ENCODE results near the gene SLC4A2. TPM values are rescaled to one million over a fixed set of nuclear protein-coding genes. Genes with fewer than 3 reads are reported as not detected.
A peak's percentile ranks its signal among the peaks of the same experiment; 100 is the strongest.

The SLC4A2 gene
- total RNA-seq, 2 donors from 2014 or later = 76.7 to 97.4 TPM

DNA sequence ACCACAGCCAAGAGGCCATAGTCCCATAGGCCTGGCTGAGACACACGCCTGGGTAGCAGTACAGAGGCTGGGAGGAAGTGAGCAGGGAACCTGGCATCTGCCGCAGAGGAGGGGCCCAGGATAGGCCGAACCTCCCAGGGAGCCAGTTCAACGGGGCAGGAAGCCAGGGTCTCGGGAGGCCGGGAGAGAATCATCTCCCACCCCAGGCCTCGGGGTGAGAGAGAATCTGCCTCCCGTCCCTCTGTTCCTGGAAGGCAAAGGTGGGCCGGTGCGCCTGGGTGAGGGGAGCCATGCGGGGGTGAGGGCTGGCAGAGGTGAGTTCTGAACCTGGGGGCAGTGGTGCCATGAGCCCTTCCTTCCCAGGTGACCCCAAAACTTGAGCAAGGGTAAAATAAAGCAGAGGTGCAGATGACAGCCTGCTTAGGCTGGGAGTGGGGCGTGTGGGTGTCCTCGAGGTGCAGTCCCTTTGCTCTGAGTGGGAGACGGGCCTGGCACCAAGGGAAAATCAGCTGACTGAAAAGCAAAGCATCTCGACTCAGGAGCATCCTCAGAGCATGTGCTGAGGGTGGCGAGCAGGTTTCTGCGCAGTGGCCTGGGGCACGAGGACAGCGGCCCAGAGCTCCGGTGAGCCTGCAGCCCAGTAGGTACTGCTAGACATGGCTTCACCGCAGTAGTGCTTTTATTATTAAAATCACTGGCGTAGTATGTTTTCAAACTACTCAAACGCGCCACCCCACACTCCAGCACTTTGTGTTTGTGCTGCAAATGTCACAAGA, 42.4 kb downstream of the SLC4A2 start:
- intact Hi-C loops (cut with DNase I, micrococcal nuclease) = no loop called here
- DNase-seq (no peak), ATAC-seq (no peak)

DNA sequence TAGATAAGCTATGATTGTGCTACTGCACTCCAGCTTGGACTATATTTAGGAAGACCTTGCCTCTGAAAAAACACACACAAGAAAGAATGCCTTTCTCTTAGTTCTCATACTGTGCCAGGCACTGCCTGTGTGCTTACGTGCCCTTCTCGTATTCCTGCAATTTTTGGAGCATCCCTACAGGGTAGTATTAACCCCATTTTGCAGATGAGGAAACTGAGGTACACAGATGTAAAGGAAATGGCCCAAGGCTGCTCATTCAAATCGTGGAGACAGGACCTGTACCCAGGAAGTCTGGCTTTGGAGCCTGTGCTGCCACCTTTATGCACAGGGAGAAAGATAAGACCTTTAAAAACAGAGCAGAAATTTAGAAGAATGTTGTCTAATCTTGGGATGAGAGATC, 43.6 kb downstream of the SLC4A2 start:
- ATAC-seq (no peak), DNase-seq (no peak)
- intact Hi-C loops (cut with DNase I, micrococcal nuclease) = no loop called here

GRCh38 chr7:151103973-151104372, 44.6 kb downstream of the SLC4A2 start:
- intact Hi-C loops (cut with DNase I, micrococcal nuclease) = no loop called here
- DNase-seq (no peak), ATAC-seq (no peak)

- DNase-seq (no peak), ATAC-seq (no peak)
- intact Hi-C loops (cut with DNase I, micrococcal nuclease) = no loop called here
These were observed 45.2 kb downstream of the SLC4A2 start for GRCh38 chr7:151104411-151105235.

DNA sequence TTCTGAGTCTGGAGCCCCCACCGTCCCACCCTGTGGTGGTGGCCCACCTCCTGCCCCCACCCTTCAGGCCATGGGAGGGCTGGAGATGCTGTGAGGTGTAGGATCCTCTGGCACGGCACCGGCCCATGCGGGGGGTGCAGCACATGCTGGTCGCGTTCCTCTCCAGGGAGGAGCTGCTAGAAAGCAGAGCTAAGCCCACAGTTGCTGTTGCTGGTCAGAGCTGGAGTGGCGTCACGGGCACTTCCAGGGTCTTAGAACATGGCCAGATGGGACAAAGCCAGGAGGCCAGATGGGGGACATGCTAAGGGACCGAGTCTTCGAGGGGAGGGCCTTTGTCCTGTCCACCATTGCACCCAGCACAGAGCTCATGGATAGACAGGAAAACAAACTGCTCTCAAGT, 48.5 kb downstream of the SLC4A2 start:
- no peak for ATAC-seq
- no peak for DNase-seq
- intact Hi-C loops (cut with DNase I, micrococcal nuclease) = no loop called here

GRCh38 chr7:151109094-151110048, 50.0 kb downstream of the SLC4A2 start:
- DNase-seq = peak in 1 of 2 donors; percentile 32
- peak; percentile 43 for ATAC-seq

GRCh38 chr7:151110236-151110940, 51.0 kb downstream of the SLC4A2 start:
- no peak for DNase-seq
- intact Hi-C loops (cut with DNase I, micrococcal nuclease) = no loop called here
- ATAC-seq = no peak

More at GRCh38 chr7:151109094-151110048, 50.0 kb downstream of the SLC4A2 start:
- intact Hi-C loops (cut with DNase I, micrococcal nuclease) = no loop called here

DNA sequence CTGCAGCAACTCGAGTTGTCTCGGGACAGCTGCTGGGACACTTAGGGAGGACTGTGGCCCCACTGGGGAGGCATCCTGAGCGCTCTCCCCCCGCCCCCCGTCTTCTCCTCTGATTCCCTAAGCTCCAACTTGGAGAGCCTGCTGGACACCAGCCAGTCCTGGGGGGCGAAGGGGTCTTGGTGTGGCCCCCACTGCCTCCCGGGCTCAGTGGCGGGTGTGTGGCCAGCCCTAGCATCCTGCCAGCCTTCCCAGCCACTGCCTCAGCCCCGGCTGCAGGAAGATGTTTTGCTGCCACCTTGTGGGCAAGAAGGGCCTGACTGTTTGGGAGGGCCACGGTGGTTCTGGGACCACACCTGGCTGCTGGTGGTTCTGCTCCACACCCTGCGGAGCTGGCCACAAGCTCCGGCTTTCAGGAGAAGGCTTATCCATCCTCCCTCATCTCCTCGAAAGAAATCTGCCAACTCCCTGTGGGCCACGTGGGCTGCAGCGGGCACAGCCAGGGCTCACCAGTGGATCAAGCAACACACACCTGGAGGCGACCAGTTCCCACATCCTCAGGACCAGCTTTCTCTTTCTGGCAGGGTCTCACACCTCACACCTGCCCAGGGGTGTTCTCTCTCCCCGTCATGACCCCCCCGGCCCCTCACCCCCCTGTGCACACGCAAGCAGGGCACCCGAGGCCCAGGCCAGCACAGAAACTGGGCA, 51.7 kb downstream of the SLC4A2 start:
- DNase-seq = peak; percentile 64 to 86
- intact Hi-C loops (cut with DNase I, micrococcal nuclease) = no loop called here
- peak; percentile 74 for ATAC-seq

GRCh38 chr7:151113344-151114150, 54.2 kb downstream of the SLC4A2 start:
- intact Hi-C loops (cut with DNase I, micrococcal nuclease) = no loop called here
- DNase-seq = no peak
- ATAC-seq = no peak

DNA sequence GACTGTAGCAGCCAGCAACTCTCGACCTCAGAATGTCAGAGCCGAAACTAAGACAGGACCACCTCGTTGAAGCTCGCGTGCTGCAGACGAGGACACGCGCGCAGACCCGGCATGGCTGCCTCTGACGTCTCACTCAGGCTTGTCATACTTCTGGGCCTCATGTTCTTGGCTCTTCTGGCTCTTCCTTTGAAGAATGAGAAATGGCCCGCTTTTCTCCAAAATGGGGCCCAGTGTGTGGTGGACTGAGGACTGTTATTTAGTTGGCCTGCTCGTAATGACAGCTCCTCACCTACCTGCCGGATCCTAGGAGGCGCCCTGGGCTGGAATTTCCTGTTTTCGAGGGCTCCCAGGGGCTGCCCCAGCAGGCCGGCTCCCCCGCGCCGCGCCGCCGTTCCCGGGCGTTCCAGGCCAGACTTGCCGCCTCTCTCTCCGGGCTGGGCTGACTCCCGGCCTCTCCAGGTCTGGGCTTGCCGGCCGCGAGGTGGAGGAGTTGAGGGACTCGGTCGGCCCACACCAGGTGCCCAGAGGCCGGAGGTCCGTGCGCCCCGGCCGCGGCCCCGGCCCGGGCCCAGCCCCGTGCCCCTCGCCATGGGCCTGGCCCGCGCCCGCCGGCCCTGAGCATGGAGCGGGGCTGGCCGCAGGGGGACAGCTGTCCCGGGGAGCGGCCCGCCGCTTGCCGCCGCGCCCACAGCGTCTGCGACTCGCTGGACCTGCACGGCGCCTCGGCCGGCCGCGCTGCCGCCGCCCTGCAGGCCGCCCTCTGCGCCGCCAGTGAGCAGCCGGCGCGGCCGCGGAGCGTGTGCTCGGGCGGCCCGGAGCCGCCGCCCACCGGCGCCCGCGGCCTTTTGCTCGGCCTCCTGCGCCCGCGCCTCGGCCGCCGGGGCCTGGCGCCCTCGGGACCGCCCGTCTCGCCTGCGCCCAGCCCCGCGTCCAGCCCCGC, 55.0 kb downstream of the SLC4A2 start:
- ATAC-seq (peak; percentile 54), DNase-seq (peak in 1 of 2 donors; percentile 32)
- intact Hi-C loops (cut with DNase I, micrococcal nuclease) = no loop called here

GRCh38 chr7:151115121-151115835, 55.9 kb downstream of the SLC4A2 start:
- intact Hi-C loops (cut with DNase I, micrococcal nuclease) = no loop called here
- DNase-seq (no peak), ATAC-seq (peak; percentile 46)

- intact Hi-C loops (cut with DNase I, micrococcal nuclease) = no loop called here
- DNase-seq (peak; percentile 63 to 90), ATAC-seq (peak; percentile 78)
These were observed 56.5 kb downstream of the SLC4A2 start for GRCh38 chr7:151115836-151116418.

GRCh38 chr7:151116603-151117440, 57.4 kb downstream of the SLC4A2 start:
- intact Hi-C loops (cut with DNase I, micrococcal nuclease) = no loop called here
- ATAC-seq (no peak), DNase-seq (no peak)

DNA sequence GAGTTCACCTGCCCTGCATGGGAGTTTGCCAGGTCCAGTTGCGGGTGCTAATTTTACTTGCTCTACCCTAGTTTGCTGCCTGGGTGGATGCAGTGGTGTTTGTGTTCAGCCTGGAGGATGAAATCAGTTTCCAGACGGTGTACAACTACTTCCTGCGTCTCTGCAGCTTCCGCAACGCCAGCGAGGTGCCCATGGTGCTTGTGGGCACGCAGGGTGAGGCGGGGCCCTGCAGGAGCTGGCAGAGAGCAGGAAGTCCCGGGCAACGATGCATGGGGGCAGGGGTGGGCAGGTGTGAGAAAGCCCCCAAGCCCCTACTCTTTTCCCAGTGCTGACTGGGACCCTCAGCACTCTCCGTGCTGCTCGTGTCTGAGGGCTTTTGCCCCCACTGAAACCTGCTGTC, 58.2 kb downstream of the SLC4A2 start:
- ATAC-seq = no peak
- intact Hi-C loops (cut with DNase I, micrococcal nuclease) = no loop called here
- no peak for DNase-seq

Measured in left colon (tissue), 2 donors.